Rectal smooth muscle tissue (tissue), 1 donor: Measurements from ENCODE around the gene SPATA6.

Experiments
- H3K27ac ChIP-seq: one replicate; pipeline ENCODE4 v1.7.0; 2013; ENCODE audit warnings: low read depth, low read length, inconsistent platforms
- H3K27me3 ChIP-seq: one replicate; pipeline ENCODE4 v1.7.0; 2013; ENCODE audit warnings: low read length; ENCODE audit not compliant: control insufficient read depth, insufficient read depth
- H3K36me3 ChIP-seq: one replicate; pipeline ENCODE4 v1.7.0; 2013; ENCODE audit warnings: low read length; ENCODE audit not compliant: control insufficient read depth, insufficient read depth
- H3K4me1 ChIP-seq: one replicate; pipeline ENCODE4 v1.7.0; 2013; ENCODE audit warnings: low read length; ENCODE audit not compliant: control insufficient read depth, insufficient read depth
- H3K4me3 ChIP-seq: one replicate; pipeline ENCODE4 v1.7.0; 2013; ENCODE audit warnings: low read length
- H3K9ac ChIP-seq: one replicate; pipeline ENCODE4 v1.7.0; 2013; ENCODE audit warnings: low read length

SPATA6 gene

GRCh38 chr1:48396208-48396607, 75.8 kb downstream of the SPATA6 start:
- Histone ChIP-seq H3K4me3 (no peak overlapping the region), H3K36me3 (no peaks in the 10 kb centered on the region)

GRCh38 chr1:48391926-48392325, 80.1 kb downstream of the SPATA6 start:
- H3K36me3 ChIP-seq = no peaks in the 10 kb centered on the region
- no peaks in the 10 kb centered on the region for H3K27me3 ChIP-seq

More at GRCh38 chr1:48396208-48396607, 75.8 kb downstream of the SPATA6 start:
- H3K9ac ChIP-seq = no peak overlapping the region
- H3K27ac ChIP-seq = no peak overlapping the region
- H3K4me1 ChIP-seq = no peaks in the 10 kb centered on the region
- H3K27me3 ChIP-seq = no peaks in the 10 kb centered on the region

GRCh38 chr1:48387409-48387808, 84.6 kb downstream of the SPATA6 start:
- Histone ChIP-seq H3K27ac (no peak overlapping the region), H3K27me3 (no peaks in the 10 kb centered on the region), H3K4me1 (no peaks in the 10 kb centered on the region), H3K9ac (no peak overlapping the region), H3K36me3 (no peaks in the 10 kb centered on the region), H3K4me3 (no peak overlapping the region)

More at GRCh38 chr1:48391926-48392325, 80.1 kb downstream of the SPATA6 start:
- H3K4me3 ChIP-seq = no peak overlapping the region
- no peaks in the 10 kb centered on the region for H3K4me1 ChIP-seq
- no peak overlapping the region for H3K27ac ChIP-seq
- H3K9ac ChIP-seq = no peak overlapping the region

DNA sequence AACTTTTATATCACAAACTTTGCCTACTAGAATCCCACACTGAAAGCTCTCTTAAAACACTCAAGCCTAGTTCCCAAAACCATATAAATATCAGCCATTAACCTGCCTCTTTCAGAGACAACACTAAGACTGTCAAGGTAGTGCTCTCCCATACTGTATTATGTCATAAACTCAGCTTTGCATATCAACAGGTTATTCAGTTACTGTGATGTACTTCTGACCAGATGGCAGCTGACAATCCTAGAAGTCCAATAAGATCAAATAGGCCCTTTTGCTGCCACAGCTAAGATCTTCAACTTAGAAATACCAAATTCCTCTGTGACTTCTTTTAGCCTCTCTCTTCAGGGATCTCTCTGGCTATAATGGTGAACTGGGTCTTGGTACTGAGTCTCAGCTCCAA, 97.2 kb downstream of the SPATA6 start:
- H3K27me3 ChIP-seq = no peaks in the 10 kb centered on the region
- H3K4me1 ChIP-seq = no peaks in the 10 kb centered on the region
- H3K9ac ChIP-seq = no peak overlapping the region
- no peak overlapping the region for H3K4me3 ChIP-seq
- no peaks in the 10 kb centered on the region for H3K36me3 ChIP-seq
- H3K27ac ChIP-seq = no peak overlapping the region

- no peaks in the 10 kb centered on the region for H3K36me3 ChIP-seq
- no peaks in the 10 kb centered on the region for H3K4me1 ChIP-seq
- H3K27me3 ChIP-seq = no peaks in the 10 kb centered on the region
- no peak overlapping the region for H3K27ac ChIP-seq
- H3K9ac ChIP-seq = no peak overlapping the region
- no peak overlapping the region for H3K4me3 ChIP-seq
Observed at GRCh38 chr1:48371598-48371997, 100.4 kb downstream of the SPATA6 start.

- H3K4me1 ChIP-seq = no peaks in the 10 kb centered on the region
- no peak overlapping the region for H3K4me3 ChIP-seq
- no peaks in the 10 kb centered on the region for H3K36me3 ChIP-seq
- no peak overlapping the region for H3K27ac ChIP-seq
- H3K9ac ChIP-seq = no peak overlapping the region
- no peaks in the 10 kb centered on the region for H3K27me3 ChIP-seq
Observed at GRCh38 chr1:48362901-48363300, 109.1 kb downstream of the SPATA6 start.

DNA sequence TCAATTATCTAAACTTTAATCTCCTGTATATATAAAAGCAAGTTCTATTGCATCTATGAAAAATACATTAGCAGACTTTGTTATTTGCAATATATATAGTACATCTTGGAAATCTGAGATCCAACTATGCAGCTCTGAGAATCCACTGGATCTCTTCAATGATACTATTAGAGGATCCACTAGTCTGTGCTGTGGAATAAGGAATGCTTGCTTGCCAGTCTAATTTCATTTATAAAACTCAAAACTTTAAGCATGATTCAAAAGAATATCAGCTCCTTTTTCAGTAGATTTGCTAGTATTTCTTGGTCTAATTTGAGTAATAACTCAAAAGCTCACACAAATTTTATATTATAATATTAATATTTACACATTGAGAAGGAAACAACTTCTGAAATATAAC, 115.1 kb downstream of the SPATA6 start:
- H3K9ac ChIP-seq = no peak overlapping the region
- no peak overlapping the region for H3K4me3 ChIP-seq
- H3K36me3 ChIP-seq = no peaks in the 10 kb centered on the region
- H3K27ac ChIP-seq = no peak overlapping the region
- no peaks in the 10 kb centered on the region for H3K4me1 ChIP-seq
- H3K27me3 ChIP-seq = no peaks in the 10 kb centered on the region

DNA sequence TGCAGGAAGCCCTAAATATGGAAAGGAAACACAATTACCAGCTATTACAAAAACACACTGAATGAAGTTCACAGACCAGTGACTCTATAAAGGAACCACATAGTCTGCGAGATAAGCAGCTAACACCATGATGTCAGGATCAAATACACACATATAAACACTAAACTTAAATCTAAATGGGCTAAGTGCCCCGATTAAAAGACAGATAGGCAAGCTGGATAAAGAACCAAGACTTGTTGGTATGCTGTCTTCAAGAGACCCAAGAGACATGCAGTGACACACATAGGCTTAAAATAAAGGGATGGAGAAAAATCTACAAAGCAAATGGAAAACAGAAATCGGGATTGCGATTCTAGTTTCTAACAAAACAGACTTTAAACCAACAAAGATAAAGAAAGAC, 127.6 kb downstream of the SPATA6 start:
- Histone ChIP-seq H3K9ac (no peak overlapping the region), H3K4me1 (no peaks in the 10 kb centered on the region), H3K27me3 (no peaks in the 10 kb centered on the region), H3K4me3 (no peak overlapping the region), H3K27ac (no peak overlapping the region), H3K36me3 (no peaks in the 10 kb centered on the region)

DNA sequence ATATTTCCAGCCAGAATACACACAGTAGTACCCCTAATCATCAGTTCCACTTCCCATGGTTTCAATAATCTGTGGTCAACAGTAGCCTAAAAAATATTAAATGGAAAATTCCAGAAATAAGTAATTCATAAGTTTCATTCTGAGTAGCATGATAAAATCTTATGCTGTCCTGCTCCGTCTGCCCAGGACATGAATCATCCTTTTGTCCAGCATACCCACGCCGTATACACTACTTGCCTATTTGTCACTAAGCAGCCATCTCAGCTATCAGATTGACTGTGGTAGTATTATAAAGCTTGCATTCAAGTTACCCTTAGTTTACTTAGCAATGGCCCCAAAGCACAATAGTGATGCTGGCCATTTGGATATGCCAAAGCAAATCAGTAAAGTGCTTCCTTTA, 130.8 kb downstream of the SPATA6 start:
- Histone ChIP-seq H3K9ac (no peak overlapping the region), H3K36me3 (no peaks in the 10 kb centered on the region), H3K27me3 (no peaks in the 10 kb centered on the region), H3K4me1 (no peaks in the 10 kb centered on the region), H3K4me3 (no peak overlapping the region), H3K27ac (no peak overlapping the region)

- no peaks in the 10 kb centered on the region for H3K27me3 ChIP-seq
- no peak overlapping the region for H3K4me3 ChIP-seq
- no peak overlapping the region for H3K27ac ChIP-seq
- H3K36me3 ChIP-seq = no peaks in the 10 kb centered on the region
- no peak overlapping the region for H3K9ac ChIP-seq
- no peaks in the 10 kb centered on the region for H3K4me1 ChIP-seq
Observed at GRCh38 chr1:48338257-48338656, 133.7 kb downstream of the SPATA6 start.

- Histone ChIP-seq H3K36me3 (peaks cover 2% of the 10 kb centered on the region), H3K27ac (no peak overlapping the region)
Observed at GRCh38 chr1:48333316-48333715, 138.7 kb downstream of the SPATA6 start.

DNA sequence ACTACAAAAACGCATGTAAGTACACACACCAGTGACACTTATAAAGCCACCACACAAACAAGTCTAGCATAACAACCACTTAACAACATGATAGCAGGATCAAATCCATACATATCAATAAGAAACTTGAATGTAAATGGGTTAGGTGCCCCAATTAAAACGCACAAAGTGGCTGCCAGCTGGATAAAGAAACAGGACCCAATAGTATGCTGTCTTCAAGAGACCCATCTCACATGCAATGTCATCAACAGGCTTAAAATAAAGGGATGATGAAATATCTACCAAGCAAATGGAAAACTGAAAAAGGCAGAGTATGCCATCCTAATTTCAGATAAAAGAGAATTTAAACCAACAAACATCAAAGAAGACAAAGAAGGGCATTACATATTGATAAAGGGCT, 139.9 kb downstream of the SPATA6 start:
- Histone ChIP-seq H3K36me3 (peaks cover 2% of the 10 kb centered on the region), H3K4me1 (no peaks in the 10 kb centered on the region), H3K4me3 (no peak overlapping the region), H3K27ac (no peak overlapping the region), H3K9ac (no peak overlapping the region), H3K27me3 (no peaks in the 10 kb centered on the region)

More at GRCh38 chr1:48333316-48333715, 138.7 kb downstream of the SPATA6 start:
- Histone ChIP-seq H3K27me3 (no peaks in the 10 kb centered on the region), H3K9ac (no peak overlapping the region), H3K4me1 (no peaks in the 10 kb centered on the region), H3K4me3 (no peak overlapping the region)

GRCh38 chr1:48329905-48330304, 142.1 kb downstream of the SPATA6 start:
- no peak overlapping the region for H3K9ac ChIP-seq
- H3K4me3 ChIP-seq = no peak overlapping the region
- no peak overlapping the region for H3K27ac ChIP-seq
- H3K36me3 ChIP-seq = peaks cover 2% of the 10 kb centered on the region
- H3K27me3 ChIP-seq = no peaks in the 10 kb centered on the region
- no peaks in the 10 kb centered on the region for H3K4me1 ChIP-seq
